Islet of Langerhans (tissue), 1 donor: ENCODE measurements around the gene CASZ1.

ENCODE experiments used
- FAIRE-seq: peaks from one replicate; lab custom pipeline; 2011; peaks lifted over from hg19 to GRCh38; lab: Jason Lieb, UNC

CASZ1 gene

GRCh38 chr1:10650556-10651388 lies 145.7 kb downstream of the CASZ1 start:
- no peak for FAIRE-seq

- FAIRE-seq, result no peak
Measured at GRCh38 chr1:10649517-10650201, 146.8 kb downstream of the CASZ1 start.

- FAIRE-seq, result no peak
Measured at GRCh38 chr1:10648689-10649516, 147.5 kb downstream of the CASZ1 start.

- FAIRE-seq, result no peak
Measured at GRCh38 chr1:10647414-10648170, 148.9 kb downstream of the CASZ1 start.

DNA sequence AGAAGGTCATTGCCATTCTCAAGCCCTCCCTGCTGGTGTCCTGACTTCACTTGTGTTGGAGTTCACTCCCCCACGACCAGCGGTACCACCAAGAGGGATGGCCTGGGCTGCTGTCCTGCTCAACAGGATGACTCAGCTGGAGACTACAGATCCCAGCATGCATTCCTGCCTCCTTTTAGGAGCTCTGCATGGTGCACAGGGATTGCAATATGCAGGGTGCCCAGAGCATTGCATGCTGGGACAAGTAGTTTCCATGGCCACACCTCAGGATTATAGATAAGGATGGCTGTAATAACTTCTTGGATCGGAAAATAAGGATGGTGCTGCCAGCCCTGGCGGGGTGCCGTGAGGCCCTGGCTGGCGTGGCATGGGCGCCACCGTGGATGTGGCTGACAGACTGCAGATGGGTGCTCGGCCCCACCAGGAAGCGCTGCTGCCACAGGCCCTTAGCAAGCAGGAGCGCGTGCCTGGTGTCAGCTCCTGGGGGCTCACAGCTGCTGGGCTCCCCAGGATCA lies 150.0 kb downstream of the CASZ1 start:
- FAIRE-seq, result no peak

DNA sequence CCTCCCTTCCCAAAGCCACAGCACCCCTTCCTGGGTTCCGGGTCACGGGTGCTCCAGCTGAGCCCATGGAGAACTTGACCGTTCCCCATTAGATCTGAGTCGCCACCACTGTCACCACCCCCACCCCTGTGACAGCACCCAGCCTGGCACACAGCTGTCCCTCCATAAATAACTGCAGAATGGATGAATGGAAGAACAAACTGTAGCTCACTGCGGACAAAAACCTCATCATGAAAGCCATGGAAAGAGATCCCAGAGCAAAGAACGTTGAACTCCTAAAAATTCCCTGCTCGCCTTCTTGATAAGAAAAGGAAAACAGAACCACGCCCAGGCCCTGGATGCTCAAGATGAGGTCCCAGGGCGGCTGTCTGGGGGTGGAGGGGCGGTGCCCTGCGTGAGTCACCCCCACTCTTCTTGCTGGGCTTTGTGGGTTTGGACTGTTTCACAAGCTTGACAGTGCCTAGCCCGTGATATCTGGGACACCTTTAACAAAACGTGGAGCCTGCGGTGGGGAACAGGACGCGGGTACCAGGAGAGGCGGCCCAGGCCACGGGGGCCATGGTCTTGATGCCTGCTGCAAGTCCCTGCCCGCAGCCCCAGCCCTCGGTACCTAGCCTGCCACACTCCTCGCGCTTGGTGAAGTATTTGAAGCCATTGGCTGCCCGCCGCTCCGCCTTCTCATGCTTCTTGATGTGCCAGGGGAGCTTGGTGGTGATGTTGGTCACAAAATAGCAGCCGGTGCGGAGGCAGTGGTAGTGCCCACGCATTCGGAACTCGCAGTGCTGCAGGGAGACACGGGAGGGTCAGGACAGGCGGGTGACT lies 151.9 kb downstream of the CASZ1 start:
- no peak for FAIRE-seq

DNA sequence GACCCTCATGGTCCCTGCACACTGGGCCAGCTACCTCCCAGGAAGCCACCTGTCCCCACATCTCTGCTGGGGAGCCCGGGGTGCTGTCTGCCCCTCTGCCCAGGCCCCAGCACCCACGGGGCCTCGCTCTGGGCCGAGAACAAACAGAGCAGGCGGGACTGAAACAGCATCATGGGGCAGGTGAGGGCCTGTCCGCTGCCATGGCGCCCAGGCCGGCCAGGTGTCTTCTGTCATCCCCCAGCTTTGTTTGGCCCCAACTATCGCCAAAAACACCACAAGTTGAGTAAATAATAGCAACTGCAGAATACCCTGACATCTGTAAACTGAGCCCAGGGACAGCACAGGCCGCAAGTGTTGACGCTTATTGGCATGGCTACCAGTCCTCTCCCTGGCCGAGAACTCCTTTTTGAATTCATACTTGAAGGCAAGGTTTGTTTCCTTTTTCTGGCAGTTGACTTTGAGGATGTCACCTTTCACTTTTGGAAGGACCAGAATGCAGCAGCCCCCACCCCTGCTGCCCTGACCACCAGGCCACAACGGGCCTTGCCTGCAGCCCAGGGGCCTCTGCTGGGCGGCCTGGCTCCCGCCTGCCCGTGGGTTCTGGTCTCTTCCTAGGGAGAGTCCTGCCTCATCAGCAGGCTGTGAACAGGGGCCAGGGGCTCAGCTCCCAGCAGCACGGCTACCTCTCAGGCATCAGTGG lies 152.7 kb downstream of the CASZ1 start:
- no peak for FAIRE-seq

GRCh38 chr1:10642403-10643080 lies 153.9 kb downstream of the CASZ1 start:
- FAIRE-seq, result no peak

DNA sequence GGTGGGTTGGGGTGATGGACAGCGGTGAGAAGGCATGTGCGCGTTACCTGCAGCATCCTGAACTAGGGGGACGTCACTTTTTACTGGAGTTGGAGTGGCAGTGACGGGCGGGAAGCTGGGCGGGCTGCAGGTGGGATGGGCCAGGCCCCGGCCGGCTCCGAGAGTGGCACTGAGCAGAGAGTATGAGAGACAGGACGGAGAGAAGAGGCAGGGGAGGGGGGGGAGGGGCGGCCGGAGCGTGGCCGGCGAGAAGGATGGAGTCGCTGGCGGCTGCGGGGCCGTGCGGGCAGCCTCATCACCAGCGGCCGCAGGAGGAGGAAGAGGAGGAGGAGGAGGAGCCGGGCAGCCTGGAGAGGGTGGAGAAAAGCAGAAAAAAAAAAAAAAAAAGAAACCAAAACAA lies 154.5 kb downstream of the CASZ1 start:
- no peak for FAIRE-seq

DNA sequence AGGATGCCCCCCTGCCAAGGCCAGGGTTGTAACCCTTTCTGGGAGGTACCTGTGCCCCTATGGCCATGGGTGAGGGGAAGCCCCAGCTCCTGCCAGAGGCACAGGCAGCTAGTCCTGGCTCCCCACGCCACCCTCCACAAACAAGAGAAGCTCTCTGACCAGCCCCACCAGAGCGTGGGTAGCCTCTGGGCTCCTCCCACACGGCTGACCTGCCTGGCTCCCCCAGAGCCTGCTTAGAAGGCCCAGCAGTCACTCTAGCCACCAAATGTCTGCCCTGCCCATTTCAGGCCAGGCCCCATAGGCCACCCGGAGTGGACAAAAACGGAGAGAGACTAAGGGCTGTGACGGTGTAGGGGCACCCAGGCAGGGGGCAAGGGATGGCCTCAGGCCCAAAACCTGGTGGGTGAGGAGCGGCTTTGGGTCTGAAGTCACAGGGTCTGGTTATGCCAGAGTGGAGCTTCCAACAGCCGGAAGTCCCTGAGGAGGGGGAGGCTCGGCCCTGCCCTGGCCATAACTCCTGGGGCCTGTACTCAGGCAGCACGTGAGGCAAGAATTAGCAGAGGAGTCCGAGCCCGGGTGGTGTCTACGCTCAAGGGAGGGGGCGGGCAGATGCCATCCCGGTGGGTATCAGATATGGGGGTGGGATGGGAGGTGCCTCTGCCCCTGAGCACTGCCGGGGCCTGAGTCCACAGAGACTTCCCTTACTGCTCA lies 155.4 kb downstream of the CASZ1 start:
- FAIRE-seq, result no peak

GRCh38 chr1:10639775-10640578 lies 156.5 kb downstream of the CASZ1 start:
- FAIRE-seq, result no peak

GRCh38 chr1:10639011-10639774 lies 157.3 kb downstream of the CASZ1 start:
- FAIRE-seq, result no peak

DNA sequence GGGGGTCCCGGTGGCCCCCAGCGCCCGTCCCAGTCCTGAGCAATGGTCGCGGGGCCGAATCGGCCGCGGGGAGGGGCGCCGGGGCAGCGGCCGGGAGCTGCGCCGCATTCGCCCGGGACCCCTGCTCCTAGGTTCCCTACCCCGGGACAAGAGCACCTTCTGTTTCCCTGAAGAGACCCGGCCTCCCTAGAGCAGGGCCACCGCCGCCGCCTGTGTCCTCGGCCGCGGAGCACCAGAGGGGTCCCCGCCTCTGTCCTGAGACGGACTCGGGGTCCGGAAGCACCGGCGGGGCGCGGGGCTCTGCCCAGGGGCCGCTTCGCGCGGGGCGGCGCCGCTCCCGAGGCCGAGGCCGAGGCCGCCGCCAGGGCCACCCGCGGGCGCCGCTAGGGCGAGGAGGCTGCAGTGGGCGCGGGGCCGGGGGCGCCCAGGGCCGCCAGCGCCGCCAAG lies 157.9 kb downstream of the CASZ1 start:
- FAIRE-seq, result no peak

DNA sequence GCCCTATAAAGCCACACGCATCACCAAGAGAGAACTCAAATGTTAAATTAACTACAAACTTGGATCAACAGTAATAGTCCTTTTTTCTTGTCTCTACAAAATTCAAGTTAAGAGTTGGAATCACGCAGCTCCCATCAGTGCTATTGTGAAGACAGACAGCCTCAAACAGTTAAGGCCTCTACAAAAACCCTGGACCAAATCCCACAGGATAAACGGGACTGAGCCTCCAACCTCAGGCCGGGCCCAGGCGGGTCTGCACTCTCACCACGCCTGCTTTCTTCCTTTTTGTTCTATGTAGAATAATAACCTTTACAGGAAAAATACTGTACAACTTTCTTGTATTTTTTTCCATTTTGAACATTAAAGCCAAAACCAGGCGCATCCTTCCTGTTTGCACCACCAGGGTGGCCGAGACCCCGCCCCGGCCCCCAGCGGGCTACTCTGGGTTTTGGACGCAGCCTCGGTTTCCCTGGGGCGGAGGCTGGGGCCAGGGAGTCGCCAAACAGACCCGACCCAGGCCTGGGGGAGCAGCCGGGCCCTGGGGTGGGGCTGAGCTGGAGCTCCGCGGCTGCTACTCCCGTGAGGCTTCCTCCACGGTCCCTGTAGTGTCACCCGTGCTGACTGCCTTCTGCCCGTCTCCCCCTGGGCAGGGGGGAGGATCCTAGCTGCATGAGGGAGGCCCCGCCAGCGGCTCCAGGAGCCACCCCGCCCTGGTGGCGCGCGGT lies 158.4 kb downstream of the CASZ1 start:
- FAIRE-seq, result no peak

GRCh38 chr1:10637400-10637799 lies 159.0 kb downstream of the CASZ1 start:
- FAIRE-seq, result no peak

DNA sequence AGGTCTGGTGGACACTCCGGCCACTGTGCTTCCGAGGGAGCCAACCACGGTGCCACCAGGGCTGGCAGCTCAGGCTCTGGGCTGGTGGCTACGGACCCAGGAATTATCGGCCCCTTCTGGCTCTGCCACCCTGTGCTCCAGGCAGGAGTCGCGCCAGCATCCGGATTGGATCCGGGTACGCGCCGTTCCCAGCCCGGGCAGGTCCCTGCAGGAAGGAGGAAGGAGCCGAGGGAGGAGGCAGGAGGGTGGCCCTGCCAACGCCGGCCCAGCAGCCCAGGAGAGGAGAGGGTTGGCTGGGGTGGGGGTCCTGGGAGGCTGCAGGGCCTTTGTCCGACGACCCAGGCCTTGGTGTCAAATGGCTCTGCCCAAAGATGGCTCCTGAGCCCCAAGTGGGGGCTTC lies 160.5 kb downstream of the CASZ1 start:
- no peak for FAIRE-seq
